CD14-positive monocyte (primary cell): ENCODE measurements around the gene EPHA1. TPM values are rescaled to one million over a fixed set of nuclear protein-coding genes. Genes with fewer than 3 reads are reported as not detected.

Experiments used
- DNase-seq, 3 donors: peaks; one replicate each; pipeline ENCODE4 v3.0.0-alpha.2; 2011 to 2022
- H2AFZ ChIP-seq: 2 replicates; pipeline ENCODE4 v1.6.0; 2012; ENCODE audit warnings: mild to moderate bottlenecking, low read depth, low read length, inconsistent platforms; ENCODE audit not compliant: insufficient read depth, poor library complexity, severe bottlenecking
- H3K27ac ChIP-seq, 2 donors: 1 replicate in 1 of 2; 2 replicates in 1 of 2; pipeline ENCODE4 v1.5.1; 2012 to 2013; ENCODE audit warnings: low read length in 2 of 2, control low read depth in 1 of 2, inconsistent platforms in 1 of 2, low read depth in 1 of 2, mild to moderate bottlenecking in 1 of 2
- H3K27me3 ChIP-seq, 2 donors: one replicate each; pipeline versions ENCODE4 v1.6.0 to v1.6.1; 2011 to 2013; ENCODE audit warnings: low read length in 2 of 2; ENCODE audit not compliant: control insufficient read depth in 2 of 2, insufficient read depth in 2 of 2
- H3K36me3 ChIP-seq, 2 donors: replicated peaks in 1 of 2; 1 replicate in 1 of 2; 2 replicates in 1 of 2; pipeline versions ENCODE4 v1.5.1 to v1.6.1; 2012 to 2013; ENCODE audit warnings: low read length in 2 of 2, control low read depth in 1 of 2, inconsistent platforms in 1 of 2, mild to moderate bottlenecking in 1 of 2; ENCODE audit not compliant: insufficient read depth in 2 of 2, control insufficient read depth in 1 of 2
- H3K4me1 ChIP-seq, 2 donors: 1 replicate in 1 of 2; 2 replicates in 1 of 2; pipeline versions ENCODE4 v1.5.1 to v1.6.1; 2012 to 2013; ENCODE audit warnings: low read length in 2 of 2, control low read depth in 1 of 2, inconsistent platforms in 1 of 2, mild to moderate bottlenecking in 1 of 2, moderate library complexity in 1 of 2; ENCODE audit not compliant: insufficient read depth in 2 of 2, control insufficient read depth in 1 of 2
- H3K4me2 ChIP-seq: replicated peaks from 2 replicates; pipeline ENCODE3; 2012; ENCODE audit warnings: low read length, moderate library complexity, mild to moderate bottlenecking; ENCODE audit not compliant: poor library complexity, severe bottlenecking; ENCODE audit errors: extremely low read depth
- H3K4me3 ChIP-seq, 3 experiments: fragments of 200-600 bp in 1 of 3; sonication (generic) in 1 of 3; replicated peaks in 1 of 3; 1 replicate in 2 of 3; 2 replicates in 1 of 3; pipeline ENCODE4 v1.5.1; 2011 to 2013; ENCODE audit warnings: low read length in 3 of 3, mild to moderate bottlenecking in 3 of 3, control low read depth in 2 of 3, low read depth in 2 of 3, inconsistent platforms in 1 of 3, moderate library complexity in 1 of 3
- H3K79me2 ChIP-seq: 2 replicates; pipeline ENCODE4 v1.6.0; 2012; ENCODE audit warnings: mild to moderate bottlenecking, control low read depth, inconsistent platforms, low read length, moderate library complexity; ENCODE audit not compliant: insufficient read depth
- H3K9ac ChIP-seq: 2 replicates; pipeline ENCODE4 v1.6.0; 2017; ENCODE audit warnings: low read length, mild to moderate bottlenecking; ENCODE audit not compliant: insufficient read depth, poor library complexity, severe bottlenecking
- H3K9me3 ChIP-seq, 2 donors: replicated peaks in 1 of 2; 1 replicate in 1 of 2; 2 replicates in 1 of 2; pipeline versions ENCODE4 v1.5.1 to v1.6.1; 2012 to 2013; ENCODE audit warnings: low read length in 2 of 2, control low read depth in 1 of 2; ENCODE audit not compliant: control insufficient read depth in 1 of 2, insufficient read depth in 1 of 2
- H4K20me1 ChIP-seq: 2 replicates; pipeline ENCODE4 v1.6.0; 2012; ENCODE audit warnings: mild to moderate bottlenecking, low read length, control low read depth, moderate library complexity; ENCODE audit not compliant: insufficient read depth
- H3K27ac Mint-ChIP-seq, 7 donors: one replicate each; pipeline ENCODE4 v1.8.0; 2020; ENCODE audit warnings: mild to moderate bottlenecking in 7 of 7, mixed read lengths in 7 of 7, moderate library complexity in 6 of 7, inconsistent platforms in 2 of 7
- H3K27me3 Mint-ChIP-seq, 3 donors: one replicate each; pipeline ENCODE4 v1.8.0; 2021 to 2022; ENCODE audit warnings: low read depth in 3 of 3, mild to moderate bottlenecking in 3 of 3, mixed read lengths in 3 of 3, moderate library complexity in 3 of 3, inconsistent platforms in 1 of 3
- H3K36me3 Mint-ChIP-seq, 2 donors: one replicate each; pipeline ENCODE4 v1.8.0; 2020; ENCODE audit warnings: mixed read lengths in 2 of 2, inconsistent platforms in 1 of 2, mild to moderate bottlenecking in 1 of 2
- H3K4me1 Mint-ChIP-seq: one replicate; pipeline ENCODE4 v1.8.0; 2020; ENCODE audit warnings: mild to moderate bottlenecking, mixed read lengths
- H3K4me3 Mint-ChIP-seq, 2 donors: one replicate each; pipeline ENCODE4 v1.8.0; 2020; ENCODE audit warnings: mild to moderate bottlenecking in 2 of 2, mixed read lengths in 2 of 2, moderate library complexity in 1 of 2
- H3K9me3 Mint-ChIP-seq, 7 donors: one replicate each; pipeline ENCODE4 v1.8.0; 2020 to 2022; ENCODE audit warnings: mixed read lengths in 7 of 7, mild to moderate bottlenecking in 6 of 7, moderate library complexity in 6 of 7, inconsistent platforms in 2 of 7
- CTCF ChIP-seq: fragments of 200-600 bp; IDR thresholded peaks from one replicate; pipeline ENCODE4 v1.8.0; 2022; ENCODE audit warnings: antibody characterized with exemption, mild to moderate bottlenecking
- WGBS: methylation state at CpG from one replicate; pipeline ENCODE4 v1.1.5; 2013; ENCODE audit warnings: missing lambda C conversion rate; ENCODE audit not compliant: insufficient coverage; 5-methylcytosine and 5-hydroxymethylcytosine counted together
- intact Hi-C, 2 donors: fragments of 100-400 bp; cut with micrococcal nuclease; formaldehyde crosslinking; loops; one replicate each; pipeline versions ENCODE4 v1.15.0 to v1.15.1; 2023
- polyA plus RNA-seq, 3 donors: library from polyadenylated mRNA; depleted of rRNA in 1 of 3; unstranded in 2 of 3; stranded (reverse) in 1 of 3; fragments of 300-500 nt in 2 of 3; fragments of >200 nt in 1 of 3; fragmentation: Illumina TruSeq in 2 of 3; gene quantifications; 1 replicate in 2 of 3; 2 replicates in 1 of 3; pipeline ENCODE4 v1.2.3, GENCODE V29; 2012 to 2021

EPHA1 gene
- polyA plus RNA-seq, 3 donors, result 0.50 to 0.95 TPM; not detected in 1

DNA sequence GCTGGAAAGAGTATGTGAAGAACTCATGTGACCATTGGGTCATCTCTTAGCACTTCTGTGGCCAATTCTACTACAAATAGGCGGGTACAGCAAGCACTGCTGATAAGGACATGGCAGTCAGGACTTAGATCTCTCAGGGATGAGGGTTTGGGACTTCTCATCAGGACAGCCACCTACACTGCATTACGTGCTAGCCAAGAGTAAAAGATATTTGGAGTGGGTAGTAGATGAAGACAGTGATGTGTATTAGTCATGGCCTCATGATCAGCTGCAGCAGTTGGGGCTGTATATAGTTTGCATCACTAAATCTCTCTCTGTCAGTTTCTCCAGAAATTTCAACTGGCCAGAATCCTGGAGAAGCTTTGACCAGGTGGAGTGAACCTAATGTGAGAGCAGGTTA is 43.8 kb upstream of the EPHA1 start:
- H2AFZ ChIP-seq, result no peak overlapping the region
- Mint-ChIP-seq H3K27me3 (peaks cover 0 to 2% (median 0%) of the 10 kb centered on the region in 3 donors), H3K9me3 (peaks cover 0 to 2% (median 0%) of the 10 kb centered on the region in 7 donors), H3K36me3 (peaks cover 7 to 10% of the 10 kb centered on the region in 2 donors), H3K4me1 (peaks cover 7% of the 10 kb centered on the region), H3K27ac (no peak overlapping the region), H3K4me3 (no peak overlapping the region)
- 100% methylated on average over 1 of the region's 2 CpGs for WGBS
- H3K4me3 ChIP-seq, result no peak overlapping the region
- H4K20me1 ChIP-seq, result no peaks in the 10 kb centered on the region
- H3K27me3 ChIP-seq, result no peaks in the 10 kb centered on the region
- no peak for DNase-seq
- H3K4me1 ChIP-seq, result peaks cover under 1 to 3% of the 10 kb centered on the region in 2 donors
- H3K4me2 ChIP-seq, result no peak overlapping the region
- H3K36me3 ChIP-seq, result peaks cover 0 to 6% of the 10 kb centered on the region in 2 donors
- no peak for TF ChIP-seq CTCF
- H3K9ac ChIP-seq, result no peak overlapping the region
- no peaks in the 10 kb centered on the region for H3K79me2 ChIP-seq
- H3K27ac ChIP-seq, result no peak overlapping the region
- no peaks in the 10 kb centered on the region for H3K9me3 ChIP-seq
- intact Hi-C loops, result no loop called here

DNA sequence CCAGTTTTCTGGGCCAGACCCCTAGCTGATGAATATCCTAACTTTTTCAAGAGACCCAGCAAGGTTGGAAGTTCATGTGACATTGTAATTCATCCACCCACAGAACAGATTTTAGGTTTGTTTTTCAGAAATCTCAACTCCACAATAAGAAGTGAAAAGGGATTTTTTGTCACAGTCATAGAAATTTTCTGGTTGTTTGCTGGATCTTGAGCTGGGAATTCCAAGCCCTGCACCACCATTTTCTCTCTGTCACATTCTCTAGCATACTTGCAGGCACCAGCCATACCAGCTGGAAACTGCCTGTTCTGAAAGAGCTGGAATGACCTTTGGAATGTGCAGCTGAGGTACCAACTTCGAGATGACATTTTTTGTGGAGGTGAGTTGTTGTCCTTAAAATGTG is 43.1 kb upstream of the EPHA1 start:
- peaks cover 0 to 2% (median 0%) of the 10 kb centered on the region in 3 donors for H3K27me3 Mint-ChIP-seq
- Histone ChIP-seq H4K20me1 (no peaks in the 10 kb centered on the region), H3K27me3 (no peaks in the 10 kb centered on the region), H3K4me3 (no peak overlapping the region), H3K4me1 (no peaks in the 10 kb centered on the region), H3K36me3 (peaks cover 0 to 6% of the 10 kb centered on the region in 2 donors), H3K79me2 (no peaks in the 10 kb centered on the region), H2AFZ (no peak overlapping the region), H3K9ac (no peak overlapping the region), H3K4me2 (no peak overlapping the region), H3K27ac (no peak overlapping the region), H3K9me3 (no peaks in the 10 kb centered on the region)
- no peak overlapping the region for H3K27ac Mint-ChIP-seq
- peaks cover 7 to 10% of the 10 kb centered on the region in 2 donors for H3K36me3 Mint-ChIP-seq
- H3K9me3 Mint-ChIP-seq, result peaks cover 0 to 2% (median 0%) of the 10 kb centered on the region in 7 donors
- H3K4me1 Mint-ChIP-seq, result peaks cover 6% of the 10 kb centered on the region
- intact Hi-C loops, result no loop called here
- H3K4me3 Mint-ChIP-seq, result no peak overlapping the region
- WGBS, result no CpG with 5 or more reads among the region's 1 CpG
- no peak for TF ChIP-seq CTCF
- no peak for DNase-seq
